Activated CD8-positive, alpha-beta memory T cell treated with anti-CD3 and anti-CD28 coated beads for 48 hours (primary cell): ENCODE results near the gene BDP1.
"Not testable (repeated sequence)": the region's sequence is repeated elsewhere in the genome, so short reads cannot be mapped to it uniquely, and the experiment has no call there.

Experiments
- DNase-seq, 3 experiments: peaks; one replicate each; pipeline ENCODE4 v3.0.0-alpha.2; 2020; ENCODE audit warnings: low read depth in 2 of 3, low spot score in 2 of 3

BDP1 gene

GRCh38 chr5:71455427-71456361 is at the start of gene BDP1:
TSS of gene BDP1 (plus strand) at chr5:71455651. CDS start at chr5:71455878, 227 bp downstream.
- DNase-seq, result peak; percentile 89 to 99 (median 99)

DNA sequence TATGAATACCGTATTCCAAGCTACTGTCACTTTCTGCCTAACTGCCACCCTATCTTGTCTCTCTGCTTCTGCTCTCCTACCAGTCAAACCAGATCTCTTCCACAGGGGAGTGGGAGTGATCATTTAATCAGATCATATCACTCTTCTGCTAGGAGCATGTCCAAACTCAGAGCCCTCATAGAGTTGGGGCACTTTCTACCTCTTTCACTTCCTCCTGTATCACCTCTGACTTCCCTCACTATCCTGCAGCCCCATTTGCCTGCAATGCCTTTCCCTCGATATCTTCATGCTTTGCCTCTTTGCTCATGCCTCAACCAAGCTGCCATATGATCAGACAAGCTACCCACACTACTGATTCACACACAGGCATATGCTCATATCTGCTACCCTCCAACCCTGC is 45.4 kb upstream of the BDP1 start:
- DNase-seq, result not testable (repeated sequence)

DNA sequence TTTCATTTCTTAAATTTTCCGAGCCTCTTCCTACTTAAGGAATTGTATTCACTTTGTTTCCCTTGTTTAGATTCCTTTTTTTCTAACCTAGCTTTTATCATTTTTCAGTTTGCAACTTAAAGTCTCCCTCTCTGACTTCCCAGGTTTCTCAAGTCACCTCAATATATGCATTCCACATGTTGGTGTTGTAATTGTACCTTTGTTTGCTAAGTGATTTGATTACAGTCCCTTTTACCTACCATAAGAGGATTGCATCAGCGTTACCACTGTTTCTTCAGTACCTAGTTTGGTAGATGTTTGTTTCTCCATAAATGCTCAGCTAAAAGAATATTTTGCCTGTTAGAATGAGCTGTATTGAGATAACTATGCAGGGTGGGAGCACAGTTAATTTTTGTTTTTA is 39.8 kb upstream of the BDP1 start:
- DNase-seq, result not testable (repeated sequence)

- DNase-seq, result not testable (repeated sequence)
Measured at GRCh38 chr5:71418026-71418425, 37.4 kb upstream of the BDP1 start.

DNA sequence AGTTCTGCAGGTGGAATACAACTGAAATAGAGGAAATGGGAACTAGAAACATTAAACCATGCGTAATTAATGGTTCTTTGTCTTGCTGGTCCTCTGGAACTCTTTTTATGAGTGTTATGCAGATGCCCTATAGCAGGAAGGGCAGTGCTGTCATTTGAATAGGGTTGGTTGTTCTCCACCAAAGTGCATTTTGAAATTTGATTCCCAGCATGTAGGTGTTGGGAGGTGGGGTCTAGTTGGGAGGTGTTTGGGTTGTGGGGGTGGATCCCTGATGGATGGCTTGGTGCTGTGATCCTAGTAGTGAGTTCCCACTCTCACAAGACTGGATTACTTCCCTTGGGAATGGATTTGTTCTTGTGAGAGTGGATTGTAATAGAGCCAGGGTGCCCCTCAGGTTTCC is 34.2 kb upstream of the BDP1 start:
- not testable (repeated sequence) for DNase-seq

- not testable (repeated sequence) for DNase-seq
Measured at GRCh38 chr5:71423896-71424295, 31.6 kb upstream of the BDP1 start.

- not testable (repeated sequence) for DNase-seq
Measured at GRCh38 chr5:71426686-71427474, 28.6 kb upstream of the BDP1 start.

DNA sequence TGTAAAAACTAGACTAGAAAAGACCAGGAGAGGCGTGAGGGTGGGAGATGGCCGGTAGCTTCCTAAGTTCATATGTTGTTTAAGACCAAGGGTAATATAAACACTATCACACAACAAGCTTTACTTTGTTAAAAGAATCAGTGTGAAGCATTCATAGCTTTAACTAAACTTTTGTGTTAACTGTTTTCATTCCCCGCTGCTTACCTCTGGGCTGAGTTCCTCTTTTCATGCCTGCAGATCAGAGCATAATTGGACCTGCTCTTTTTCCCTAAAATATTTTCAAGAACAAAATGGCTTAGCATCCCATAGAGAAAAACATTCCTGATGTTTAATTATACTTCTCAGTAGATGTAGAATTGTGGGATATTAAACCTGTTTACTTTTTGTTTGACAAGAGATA is 23.0 kb upstream of the BDP1 start:
- DNase-seq, result not testable (repeated sequence)

GRCh38 chr5:71434825-71435224 is 20.6 kb upstream of the BDP1 start:
- DNase-seq, result not testable (repeated sequence)

- not testable (repeated sequence) for DNase-seq
Measured at GRCh38 chr5:71441564-71441963, 13.9 kb upstream of the BDP1 start.

DNA sequence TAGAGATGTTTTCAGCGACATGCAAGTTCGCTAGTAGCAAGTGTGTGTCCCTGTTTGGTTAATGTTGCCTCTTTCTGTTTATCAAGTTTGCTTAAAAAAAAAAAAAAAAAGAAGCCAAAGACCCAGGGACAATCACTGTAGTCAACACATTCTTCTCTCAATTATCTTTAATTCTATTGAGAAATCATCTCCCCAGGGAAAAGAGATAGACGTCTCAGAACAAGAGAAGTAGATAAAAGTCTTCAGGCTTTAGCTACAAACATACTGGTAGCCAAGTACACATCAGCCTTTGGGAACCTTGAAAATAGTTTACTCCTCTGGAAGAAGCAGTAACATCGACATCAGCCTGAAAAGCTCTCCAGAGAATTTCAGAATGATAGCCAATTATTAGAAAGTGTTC is 11.6 kb upstream of the BDP1 start:
- DNase-seq, result not testable (repeated sequence)

DNA sequence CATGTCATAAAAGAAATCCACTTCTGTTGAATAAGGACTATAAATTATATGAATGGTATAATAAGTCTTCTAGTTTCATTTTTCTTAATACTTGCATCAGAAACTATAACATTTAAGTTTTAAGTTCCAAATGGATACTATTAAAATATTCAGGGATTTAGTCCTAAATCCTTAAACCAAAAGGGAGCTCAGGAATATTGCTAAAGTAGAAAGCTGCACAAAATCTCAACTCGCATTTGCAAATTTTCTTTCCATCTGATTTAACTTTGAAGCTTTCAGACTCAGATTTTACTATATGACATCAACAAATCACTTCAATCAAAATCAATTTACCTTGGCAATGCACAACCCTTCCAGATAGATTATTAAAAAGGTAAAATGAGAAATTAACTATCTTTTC is 10.4 kb upstream of the BDP1 start:
- not testable (repeated sequence) for DNase-seq

DNA sequence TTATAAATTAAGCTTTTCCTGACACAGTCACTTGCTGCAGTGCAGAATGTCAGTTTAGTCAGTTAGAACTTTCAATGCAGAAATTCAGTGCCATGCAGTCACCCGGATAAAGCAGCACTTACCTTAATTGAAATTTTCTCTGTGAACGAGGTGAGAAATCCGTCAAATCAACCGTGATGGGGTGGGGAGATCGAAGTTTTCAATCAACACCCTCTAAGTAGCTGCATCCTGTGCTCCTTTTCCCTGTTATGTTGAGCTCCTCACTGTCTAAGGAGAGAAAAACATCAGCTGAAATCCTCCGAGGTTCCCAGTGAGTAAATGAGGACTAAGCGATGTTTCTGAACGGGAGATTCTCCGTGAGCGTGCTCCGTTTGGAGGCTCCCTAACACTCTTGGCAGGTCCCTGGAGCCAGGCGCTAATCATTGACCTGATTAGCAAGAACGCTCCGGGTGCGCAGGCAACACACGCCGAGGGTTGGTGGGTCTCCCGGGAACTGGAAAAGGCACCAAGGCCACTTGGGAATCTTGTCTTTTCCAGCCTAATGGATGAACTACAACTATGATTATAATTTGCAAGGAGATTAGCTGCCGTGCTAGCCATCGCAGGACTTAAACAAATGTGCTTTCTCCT is 9.8 kb upstream of the BDP1 start:
- not testable (repeated sequence) for DNase-seq

- DNase-seq, result not testable (repeated sequence)
Measured at GRCh38 chr5:71446540-71447216, 8.8 kb upstream of the BDP1 start.

GRCh38 chr5:71447218-71447808 is 8.1 kb upstream of the BDP1 start:
- DNase-seq, result peak in 1 of 3 experiments; percentile 11

GRCh38 chr5:71452876-71453275 is 2.6 kb upstream of the BDP1 start:
- no peak for DNase-seq

GRCh38 chr5:71454913-71455312 is 538 bp upstream of the BDP1 start:
- DNase-seq, result no peak

GRCh38 chr5:71456362-71456743 is 902 bp downstream of the BDP1 start:
- DNase-seq, result no peak

GRCh38 chr5:71457106-71457505 is 1.7 kb downstream of the BDP1 start:
- DNase-seq, result no peak

GRCh38 chr5:71460693-71461092 is 5.2 kb downstream of the BDP1 start:
- no peak for DNase-seq
